IPS-NIHi7 (cell line): ENCODE data around the gene MDM4.

Experiments used
- DNase-seq: peaks from one replicate; pipeline ENCODE4 v3.0.0; 2012; ENCODE audit warnings: mixed read lengths; ENCODE audit errors: extremely low spot score

Gene MDM4

DNA sequence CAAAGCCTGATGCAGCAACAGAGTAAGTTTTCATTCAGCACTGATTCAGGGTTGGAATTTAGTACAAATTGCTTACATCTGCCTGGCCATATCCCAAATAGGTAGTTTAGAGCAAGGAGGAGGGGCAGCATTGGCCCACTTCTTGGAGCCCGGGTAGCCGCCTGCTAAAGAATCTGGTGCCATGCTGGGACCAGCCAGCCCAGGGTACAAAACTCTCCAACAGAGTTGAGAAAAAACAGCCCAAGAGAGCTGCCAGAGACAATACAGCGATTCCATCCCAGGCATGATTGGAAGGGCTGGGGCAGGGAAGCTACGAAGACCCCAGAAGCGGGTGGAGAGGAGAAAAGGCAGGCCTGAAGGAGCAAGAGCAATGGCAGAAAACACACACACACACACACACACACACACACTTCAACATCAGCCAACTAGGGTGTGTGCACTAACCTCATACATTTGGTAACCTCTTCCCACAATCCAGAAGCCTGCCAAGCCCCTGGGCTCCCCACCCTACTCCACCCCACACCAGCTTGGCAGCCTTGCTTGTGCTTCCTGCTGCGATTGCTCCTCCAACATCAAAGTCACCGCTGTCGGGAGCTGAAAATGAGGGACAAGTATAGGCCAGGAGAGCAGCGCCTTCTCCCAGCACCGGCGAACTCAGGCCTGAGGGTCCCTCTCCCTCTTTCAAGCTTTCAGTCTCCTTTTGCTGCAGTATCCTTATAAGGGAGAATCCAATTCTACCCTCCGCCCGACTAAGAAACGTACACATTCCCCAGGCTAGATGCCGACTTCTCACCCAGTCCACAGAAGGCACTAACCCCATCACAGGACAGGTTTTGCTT lies 22.8 kb upstream of the MDM4 start:
- no peak for DNase-seq

DNA sequence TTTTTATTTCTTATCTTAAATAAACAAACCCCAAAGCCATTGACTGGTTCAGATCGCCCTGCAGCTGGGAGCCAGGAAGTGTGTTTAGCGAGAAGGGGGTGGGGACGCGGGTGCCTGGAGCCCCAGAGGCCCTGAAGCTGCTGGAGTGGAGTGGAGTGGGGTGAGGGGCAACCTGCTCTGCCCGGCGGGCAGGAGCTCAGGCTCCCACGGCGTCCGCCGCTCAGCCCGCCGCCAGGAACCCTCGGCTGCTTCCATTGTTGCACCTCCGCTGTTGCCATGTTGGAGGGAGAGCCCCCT lies 22.3 kb upstream of the MDM4 start:
- no peak for DNase-seq

DNA sequence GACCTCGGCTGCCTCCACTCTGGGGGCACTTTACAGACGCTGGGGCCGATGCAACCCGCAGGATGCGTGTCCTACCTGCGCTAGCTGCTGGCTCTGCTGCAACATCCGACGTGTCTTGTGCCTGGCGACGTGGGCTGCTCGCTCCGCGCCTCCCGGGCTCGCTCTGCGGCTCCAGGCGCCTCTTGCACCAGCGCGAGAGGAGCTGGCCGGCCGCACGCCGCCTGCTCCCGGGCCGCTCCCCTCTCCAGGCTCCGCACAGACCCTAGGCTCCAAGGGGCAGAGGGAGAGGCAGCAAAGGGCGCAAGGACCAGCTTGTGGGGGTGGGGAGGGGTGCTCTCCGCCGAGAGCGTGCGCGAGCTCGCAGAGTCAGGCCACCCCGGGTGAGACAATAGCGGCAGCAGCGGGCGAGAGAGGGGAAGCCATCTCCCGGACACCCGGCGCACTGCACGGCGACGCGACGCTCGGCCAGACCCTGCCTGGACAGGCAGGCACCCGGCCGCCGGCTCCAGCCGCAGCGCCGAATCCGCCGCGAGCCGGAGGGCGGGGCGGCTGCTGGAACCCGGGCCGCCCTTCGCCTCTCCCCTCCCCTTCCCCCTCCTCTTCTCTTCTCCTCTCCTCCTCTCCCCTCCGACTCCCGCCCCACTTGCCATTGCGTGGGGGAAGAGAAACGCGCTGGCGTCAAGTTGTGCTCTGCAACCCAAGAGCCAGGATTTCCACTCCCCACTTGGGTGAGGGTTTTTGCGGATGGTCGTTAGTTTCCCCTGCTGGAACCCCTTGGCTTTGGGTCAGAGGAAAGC lies 21.7 kb upstream of the MDM4 start, which contains the start of gene PIK3C2B:
TSS of gene PIK3C2B (minus strand) at position 525 of the 797 bp plus-strand sequence. CDS start 25,003 bp downstream, outside the sequence.
- peak; percentile 93 for DNase-seq

DNA sequence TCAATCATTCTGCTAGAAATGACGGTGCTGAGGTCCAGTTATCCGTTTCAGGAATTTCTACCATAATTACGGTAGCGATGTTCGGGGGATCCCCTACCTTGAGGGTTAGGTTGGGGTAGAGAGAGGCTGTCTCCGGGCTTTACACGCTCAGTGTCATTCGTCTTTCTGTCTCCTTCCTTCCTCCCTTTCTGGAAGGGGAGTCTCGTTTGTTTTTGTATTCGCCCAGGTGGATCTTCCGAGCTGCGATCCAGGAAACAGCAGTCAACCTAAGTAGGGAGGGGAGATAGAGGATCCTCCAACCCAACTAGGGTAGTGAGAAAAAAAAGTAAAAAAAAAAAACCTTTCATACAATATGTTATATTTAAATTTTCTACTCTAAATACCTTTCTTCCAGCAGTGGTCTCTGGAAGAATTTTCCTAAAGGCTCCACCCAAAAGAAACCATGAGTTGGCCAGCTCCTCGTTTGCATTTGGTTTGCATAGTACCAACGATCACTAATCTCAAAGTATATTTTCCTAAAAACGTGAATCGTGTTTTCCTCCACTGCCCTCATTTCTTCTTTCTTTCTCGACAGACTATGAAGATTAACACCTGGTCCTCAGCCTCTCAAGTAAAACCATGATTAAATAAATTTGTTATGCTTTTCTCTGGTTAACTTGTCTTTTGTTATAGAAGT lies 21.0 kb upstream of the MDM4 start:
- no peak for DNase-seq

DNA sequence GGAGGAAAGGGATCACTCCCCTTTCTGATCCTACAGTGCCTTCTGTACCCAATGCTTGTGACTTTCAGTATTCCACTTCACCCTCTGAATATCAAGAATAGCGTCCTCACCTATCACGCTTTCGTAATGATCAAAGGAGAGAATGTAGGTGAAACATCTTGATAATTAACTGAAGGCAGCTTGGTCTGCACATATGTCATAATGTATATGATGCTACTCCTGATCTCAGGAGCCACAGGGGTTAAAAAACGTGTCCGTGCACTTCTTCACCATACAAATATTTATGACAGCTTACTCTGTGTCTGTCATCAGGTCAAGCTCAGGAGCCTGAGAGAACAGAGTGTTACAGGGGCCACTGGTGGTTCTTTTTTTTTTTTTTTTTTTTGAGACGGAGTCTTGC lies 20.4 kb upstream of the MDM4 start:
- no peak for DNase-seq

DNA sequence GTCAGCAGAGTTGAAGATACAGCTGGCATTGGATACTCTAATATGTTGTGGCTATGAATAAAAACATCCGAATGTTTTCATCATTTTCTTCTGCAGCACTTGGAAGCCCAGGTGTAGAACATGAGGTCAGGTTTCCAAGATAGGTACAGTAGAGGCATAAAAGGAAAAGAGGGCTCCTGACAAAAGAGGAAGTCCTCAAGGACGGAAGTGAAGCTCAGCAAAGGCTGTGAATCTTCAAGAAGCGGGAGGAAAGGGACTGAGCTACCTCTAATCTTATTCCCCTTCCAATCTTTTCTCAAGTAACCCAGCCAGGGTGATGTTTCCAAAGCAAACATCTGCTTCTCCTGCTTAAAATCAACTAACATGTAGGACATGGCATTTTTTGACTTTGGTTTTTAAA lies 17.2 kb upstream of the MDM4 start:
- no peak for DNase-seq

DNA sequence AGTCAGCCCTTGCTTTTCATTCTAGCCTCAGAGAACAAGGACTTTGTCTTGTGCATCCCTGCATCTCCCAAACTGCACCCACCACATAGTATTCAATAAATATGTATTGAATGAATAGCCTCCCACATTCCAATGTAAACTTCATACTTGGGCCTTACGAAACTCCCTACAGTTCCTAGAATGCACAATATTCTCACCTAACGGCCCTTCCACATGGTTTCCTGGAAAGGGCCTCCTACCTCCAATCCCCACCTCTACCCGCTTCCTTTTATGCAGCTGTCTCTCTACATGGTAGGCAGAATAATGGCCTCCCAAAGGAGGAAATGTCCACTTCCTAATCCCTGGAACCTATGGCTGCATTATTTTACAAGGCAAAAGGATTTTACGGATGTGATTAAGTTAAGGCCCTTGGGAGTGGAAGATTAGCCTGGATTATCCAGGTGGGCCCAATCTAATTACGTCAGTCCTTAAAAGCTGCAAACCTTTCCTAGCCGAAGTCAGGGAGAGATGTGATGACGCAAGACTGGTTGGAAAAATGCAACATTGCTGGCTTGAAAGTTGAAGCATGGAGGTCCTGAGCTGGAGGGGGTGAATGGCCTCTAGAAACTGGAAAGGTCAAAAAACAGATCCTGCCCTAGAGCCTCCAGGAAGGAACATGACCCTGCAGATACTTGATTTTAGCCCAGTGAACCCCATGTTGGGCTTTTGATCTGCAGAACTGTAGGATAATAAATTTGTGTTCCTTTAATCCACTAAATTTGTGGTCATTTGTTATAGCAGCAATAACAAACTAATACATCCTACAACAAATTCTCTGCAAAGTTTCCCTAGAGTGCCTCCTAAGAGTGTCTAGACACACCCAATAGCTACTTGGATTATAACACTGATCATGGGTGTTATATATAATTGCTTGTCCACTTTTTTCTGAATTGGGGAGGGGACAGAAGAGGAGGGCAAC lies 16.4 kb upstream of the MDM4 start:
- no peak for DNase-seq

DNA sequence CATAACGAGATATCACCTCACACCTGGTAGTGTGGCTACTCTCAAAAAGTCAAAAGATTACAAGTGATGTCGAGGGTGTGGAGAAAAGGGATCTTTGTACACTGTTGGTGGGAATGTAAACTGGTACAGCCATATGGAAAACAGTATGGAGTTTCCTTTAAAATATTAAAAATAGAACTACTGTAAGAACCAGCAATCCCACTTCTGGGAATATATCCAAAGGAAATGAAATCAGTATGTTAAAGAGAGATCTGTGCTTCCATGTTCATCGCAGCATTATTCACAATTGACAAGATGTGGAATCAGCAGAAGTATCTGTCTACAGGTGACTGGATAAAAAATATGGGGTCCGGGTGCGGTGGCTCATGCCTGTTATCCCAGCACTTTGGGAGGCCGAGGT lies 14.0 kb upstream of the MDM4 start:
- DNase-seq, result no peak

DNA sequence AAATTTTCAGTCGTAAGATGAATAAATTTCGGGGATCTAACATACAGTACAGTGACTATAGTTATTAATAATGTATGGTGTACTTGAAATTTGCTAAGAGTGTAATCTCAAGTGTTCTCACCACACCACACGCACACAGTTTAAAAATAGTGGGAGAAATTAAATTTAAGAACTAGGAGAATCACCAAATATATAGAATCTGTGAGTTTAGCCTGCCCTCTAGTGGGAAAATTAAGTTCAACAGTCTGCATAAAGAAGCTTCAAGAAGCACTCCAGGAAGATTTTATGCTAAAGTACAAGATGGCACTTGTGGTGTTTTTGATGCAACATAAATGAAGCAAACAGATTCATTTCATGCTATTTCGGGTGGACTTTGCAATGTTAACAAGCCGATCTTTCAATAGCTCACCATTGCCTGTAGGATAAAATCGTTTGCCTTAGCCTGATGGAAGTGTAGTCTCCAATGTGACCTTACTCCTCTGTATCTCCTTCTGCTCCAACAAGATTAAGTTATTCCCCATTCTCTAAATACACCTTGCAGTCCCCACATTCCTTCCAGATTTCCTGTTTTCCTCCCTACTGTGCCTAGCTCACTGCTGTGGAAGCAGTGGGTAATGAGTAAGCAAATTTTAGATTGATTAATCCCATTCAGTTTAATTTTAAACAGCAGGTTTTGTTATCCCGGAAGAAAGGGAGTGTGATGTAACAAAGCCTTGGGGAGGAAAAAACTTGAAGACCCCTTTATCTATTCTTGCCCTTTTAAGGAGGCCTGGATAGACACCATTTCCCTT lies 12.9 kb upstream of the MDM4 start:
- peak; percentile 26 for DNase-seq

DNA sequence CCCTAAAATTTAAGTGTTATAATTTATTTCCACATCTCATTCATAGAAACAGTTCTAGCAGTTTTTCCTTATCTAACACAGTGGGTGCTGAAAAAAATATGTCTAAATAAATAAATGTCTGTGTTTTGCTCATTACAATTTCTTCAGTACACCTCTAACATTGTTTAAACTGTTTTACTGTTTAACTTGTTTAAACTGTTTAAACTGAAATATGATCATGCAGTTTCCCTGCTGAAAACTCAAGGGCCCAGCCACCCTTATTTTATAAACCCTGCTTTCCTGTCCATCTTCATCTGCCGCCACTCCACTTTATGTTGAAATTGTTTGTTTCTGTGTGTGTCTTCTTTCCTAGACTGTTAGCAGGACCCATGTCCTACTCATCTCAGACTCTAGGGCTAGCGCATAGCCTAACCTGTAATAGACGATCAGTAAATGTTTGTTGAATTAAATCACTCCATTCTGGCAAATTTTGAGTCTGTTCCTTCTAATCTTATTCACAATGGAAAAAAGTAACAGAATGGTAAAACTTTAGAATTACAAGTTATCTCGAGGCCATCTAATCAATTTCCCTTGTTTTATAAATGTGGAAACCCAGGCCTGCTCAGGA lies 12.2 kb upstream of the MDM4 start:
- no peak for DNase-seq

DNA sequence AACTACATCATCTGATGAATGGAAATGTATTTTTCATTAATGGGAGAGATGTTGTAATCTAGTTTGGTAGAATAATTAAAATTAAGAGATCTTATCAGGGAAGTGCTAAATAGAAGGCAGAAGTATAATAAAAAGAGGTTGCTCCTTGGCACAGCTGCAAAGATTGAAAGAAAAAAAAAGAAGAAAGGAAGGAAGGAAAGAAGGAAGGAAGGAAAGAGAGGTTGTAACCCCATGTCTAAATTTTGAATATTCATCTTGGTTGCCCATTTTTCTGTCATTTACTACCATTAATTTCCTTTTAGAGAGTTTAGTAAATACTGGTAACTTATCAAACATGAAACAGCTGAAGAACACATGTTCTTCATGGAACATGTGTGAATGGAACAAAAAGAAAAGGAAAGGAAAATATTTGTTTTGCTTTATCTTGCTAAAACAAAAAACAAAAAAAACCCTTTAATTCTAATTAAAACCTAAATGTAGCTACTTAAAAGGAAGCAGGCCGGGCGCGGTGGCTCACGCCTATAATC lies 10.5 kb upstream of the MDM4 start:
- DNase-seq, result no peak

DNA sequence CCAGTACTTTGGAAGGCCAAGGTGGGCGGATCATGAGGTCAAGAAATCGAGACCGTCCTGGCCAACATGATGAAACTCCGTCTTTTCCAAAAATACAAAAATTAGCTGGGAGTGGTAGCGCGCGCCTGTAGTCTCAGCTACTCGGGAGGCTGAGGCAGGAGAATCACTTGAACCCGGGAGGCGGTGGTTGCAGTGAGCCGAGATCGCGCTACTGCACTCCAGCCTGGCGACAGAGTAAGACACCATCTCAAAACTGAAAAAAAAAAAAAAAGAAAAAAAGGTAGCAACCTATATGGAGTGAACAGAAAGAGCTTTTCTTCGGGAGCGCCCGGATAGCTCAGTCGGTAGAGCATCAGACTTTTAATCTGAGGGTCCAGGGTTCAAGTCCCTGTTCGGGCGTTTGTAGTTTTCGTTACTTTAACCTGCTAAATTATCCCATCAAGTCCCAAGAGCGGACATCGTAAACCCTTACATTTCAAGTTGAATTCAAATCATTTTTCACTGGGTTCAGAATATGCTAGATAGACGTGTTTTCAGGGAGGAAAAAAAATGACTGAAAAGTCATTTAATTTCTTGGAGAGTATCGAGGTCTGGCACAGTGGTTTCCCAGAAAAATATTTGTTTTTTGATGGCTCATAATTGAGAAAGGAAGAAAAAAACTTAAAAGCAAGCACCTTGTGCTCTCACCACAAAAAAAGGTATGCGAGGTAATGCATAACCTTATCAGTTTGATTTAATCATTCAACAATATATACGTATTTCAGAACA lies 9.8 kb upstream of the MDM4 start:
- DNase-seq, result peak; percentile 44

DNA sequence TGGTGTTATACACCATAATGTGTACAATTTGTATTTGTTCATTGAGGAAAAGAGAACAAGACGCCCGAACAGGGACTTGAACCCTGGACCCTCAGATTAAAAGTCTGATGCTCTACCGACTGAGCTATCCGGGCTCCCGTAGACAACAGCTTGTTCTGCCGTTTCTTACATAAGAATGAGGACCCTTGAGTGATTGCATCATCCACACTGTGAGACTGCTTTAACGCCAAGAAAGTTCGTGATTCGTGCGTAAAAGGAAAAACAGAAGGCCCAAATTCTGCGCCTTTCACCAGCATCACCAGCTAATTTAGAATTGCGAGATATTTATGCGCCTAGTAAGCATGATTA lies 9.3 kb upstream of the MDM4 start:
- DNase-seq, result peak; percentile 43

DNA sequence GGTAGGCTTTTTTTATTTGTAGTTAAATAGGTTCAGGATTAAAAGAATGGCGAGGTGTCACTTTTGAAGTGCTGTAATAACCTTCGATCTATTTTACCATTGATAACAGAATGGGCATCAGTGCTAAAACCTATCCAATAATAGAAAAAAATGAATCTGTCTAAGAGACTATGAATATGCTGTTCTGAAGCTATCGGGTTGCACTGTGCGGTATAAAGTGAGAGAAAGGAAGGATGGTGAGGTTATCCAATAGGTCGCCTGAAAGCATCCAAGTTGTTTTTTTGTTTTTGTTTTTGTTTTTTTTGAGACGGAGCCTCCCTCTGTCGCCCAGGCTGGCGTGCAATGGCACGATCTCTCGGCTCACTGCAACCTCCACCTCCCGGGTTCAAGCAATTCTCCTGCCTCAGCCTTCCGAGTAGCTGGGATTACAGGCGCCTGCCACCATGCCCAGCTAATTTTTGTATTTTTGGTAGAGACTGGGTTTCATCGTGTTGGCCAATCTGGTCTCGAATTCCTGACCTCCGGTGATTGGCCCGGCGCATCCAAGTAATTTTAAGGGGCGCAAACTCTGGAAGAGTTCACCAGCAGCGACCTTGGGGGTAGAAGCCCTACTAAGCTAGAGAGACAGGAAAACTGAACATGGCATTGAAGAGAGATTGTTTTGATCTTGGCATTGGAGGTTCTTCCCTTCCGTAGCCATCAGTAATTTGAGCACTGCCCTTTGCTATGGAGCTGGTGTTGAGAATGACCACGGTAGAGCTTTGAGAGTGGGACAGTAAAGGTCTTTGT lies 8.7 kb upstream of the MDM4 start:
- DNase-seq, result peak; percentile 45

DNA sequence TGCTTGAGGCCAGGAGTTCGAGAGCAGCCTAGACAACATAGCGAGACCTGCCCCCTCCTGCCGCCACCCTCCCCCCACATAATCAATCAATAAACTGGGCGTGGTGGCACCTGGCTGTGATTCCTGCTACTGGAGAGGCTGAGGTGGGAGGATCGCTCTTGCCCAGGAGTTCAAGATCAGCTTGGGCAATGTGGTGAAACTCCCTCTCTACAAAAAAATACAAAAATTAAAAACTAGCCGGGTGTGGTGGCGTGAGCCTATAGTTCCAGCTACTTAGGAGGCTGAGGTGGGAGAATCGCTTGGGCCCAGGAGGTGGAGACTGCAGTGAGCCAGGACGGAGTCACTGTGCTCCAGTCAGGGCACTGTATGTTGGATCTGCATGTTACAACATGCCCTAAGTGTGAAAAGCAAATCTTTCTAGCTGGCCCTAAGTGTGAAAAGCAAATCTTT lies 7.0 kb upstream of the MDM4 start:
- no peak for DNase-seq

DNA sequence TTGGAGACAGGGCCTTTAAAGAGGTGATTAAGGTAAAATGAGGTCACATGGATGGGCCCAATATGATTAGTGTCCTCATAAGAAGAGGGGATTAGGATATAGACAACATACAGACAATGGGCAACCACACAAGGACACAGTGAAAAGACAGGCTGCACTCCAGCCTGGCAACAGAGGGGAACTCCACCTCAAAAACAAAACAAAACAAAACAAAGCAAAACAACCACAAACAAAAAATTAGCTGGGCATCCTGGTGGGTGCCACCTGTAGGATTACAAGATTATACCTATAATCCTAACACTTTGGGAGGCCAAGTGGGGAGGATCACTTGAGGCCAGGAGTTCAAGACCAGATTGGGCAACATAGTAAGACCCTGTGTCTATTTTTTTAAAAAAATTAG lies 4.8 kb upstream of the MDM4 start:
- DNase-seq, result no peak

DNA sequence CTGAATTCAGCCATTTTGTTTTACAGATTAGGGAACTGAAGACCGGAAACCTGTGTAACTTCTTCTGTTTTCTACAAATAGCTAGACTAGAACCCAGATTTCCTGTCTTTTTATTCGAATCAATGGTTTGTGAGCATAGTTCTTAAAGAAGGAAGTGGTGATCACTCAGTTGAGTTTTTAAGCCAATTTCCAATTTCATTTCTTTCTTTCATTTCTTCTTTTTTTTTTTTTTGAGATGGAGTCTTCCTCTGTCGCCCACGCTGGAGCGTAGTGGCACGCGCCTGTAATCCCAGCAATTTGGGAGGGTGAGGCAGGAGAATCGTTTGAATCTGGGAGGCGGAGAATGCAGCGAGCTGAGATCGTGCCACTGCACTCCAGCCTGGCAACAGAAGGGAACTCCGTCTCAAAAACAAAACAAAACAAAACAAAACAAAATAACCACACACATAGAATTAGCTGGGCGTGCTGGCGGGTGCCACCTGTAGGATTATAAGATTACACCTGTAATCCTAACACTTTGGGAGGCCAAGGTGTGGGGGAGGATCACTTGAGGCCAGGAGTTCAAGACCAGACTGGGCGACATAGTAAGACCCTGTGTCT lies 3.0 kb upstream of the MDM4 start:
- DNase-seq, result no peak

DNA sequence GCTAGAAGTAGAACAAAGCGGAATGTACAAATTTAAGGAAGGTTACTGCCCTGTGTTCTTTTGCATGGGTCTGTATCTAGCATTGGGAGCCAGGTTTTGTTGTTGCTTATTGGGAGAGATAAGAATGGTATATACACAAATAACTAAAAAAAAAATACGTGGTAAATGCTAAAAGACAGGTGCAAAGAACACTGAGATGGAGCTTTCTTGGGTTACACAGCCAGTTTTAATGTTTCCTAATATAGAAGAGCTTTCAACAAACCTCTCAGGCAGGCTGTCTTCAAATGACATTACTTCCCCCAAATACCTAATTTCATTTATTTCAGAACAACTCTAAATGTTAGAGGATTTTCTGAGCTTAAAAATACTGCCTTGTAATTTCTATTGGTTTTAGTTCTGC lies 1.4 kb upstream of the MDM4 start:
- DNase-seq, result no peak
